GM04503 (cell line): ENCODE measurements around the gene C12orf76.
A peak's percentile ranks its signal among the peaks of the same experiment; 100 is the strongest.
"Not testable (repeated sequence)": the region's sequence is repeated elsewhere in the genome, so short reads cannot be mapped to it uniquely, and the experiment has no call there.

Experiments used
- DNase-seq: peaks from one replicate; pipeline ENCODE4 v3.0.0-alpha.2; 2012; ENCODE audit warnings: low read depth

Gene C12orf76

DNA sequence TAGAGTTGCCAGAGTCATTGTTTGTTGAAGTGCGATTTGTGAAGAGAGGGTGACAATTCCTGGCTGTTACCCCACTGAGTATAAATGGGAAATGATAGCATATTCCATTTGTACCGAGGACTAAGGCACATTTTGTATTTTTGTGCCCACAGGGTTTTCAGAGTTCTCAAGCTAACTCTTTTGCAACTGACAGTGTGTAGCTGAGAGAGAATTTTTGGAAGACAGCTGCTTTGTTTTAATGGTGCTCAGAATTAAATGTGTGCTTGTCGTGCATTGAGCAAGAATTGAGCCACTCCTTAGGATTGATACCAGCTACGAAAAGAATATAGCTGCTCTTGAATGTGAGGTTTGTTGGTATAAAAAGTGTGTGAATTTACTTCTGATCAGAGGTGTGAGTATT, 27.4 kb downstream of the C12orf76 start:
- no peak for DNase-seq

- DNase-seq, result no peak
Measured at GRCh38 chr12:110015132-110015531, 33.2 kb downstream of the C12orf76 start.

DNA sequence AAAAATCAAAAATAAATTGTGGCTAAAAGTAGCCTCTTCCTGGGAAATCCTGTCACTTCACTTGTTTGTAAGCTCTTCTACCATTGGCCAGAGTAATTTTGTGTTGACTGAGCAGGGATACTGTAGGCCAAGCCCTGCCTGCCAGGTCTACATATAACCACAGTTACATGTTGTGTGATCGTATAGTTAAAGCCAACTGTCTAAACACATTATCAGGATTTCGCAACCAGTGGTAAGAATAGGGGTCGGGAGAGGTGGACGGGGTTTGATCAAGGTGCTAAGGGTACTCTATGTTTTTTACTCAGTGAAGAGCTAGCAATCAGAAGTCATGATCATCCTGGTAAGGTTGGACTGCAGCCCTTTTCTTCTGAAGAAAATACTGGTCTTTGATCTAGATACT, 35.7 kb downstream of the C12orf76 start:
- DNase-seq, result no peak

- no peak for DNase-seq
Measured at GRCh38 chr12:110012137-110012536, 36.2 kb downstream of the C12orf76 start.

GRCh38 chr12:110010853-110011723, 37.2 kb downstream of the C12orf76 start:
- DNase-seq, result no peak

GRCh38 chr12:110008681-110009398, 39.5 kb downstream of the C12orf76 start:
- not testable (repeated sequence) for DNase-seq

DNA sequence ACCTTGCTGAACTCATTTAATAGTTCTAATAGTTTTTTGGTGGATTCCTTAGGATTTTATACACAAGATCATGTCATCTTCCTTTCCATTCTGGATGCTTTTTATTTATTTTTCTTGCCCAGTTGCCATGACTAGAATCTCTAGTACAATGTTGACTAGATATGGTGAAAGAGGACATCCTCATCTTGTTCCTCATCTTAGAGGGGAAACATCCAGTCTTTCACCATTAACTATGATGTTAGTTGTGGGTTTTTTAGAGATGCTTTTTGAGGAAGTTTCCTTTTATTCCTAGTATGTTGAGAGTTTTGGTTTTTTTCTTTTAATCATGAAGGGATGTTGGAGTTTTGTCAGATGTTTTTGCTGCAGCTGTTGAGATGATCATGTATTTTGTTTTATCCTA, 40.4 kb downstream of the C12orf76 start:
- DNase-seq, result no peak

GRCh38 chr12:110006115-110006514, 42.2 kb downstream of the C12orf76 start:
- DNase-seq, result no peak

GRCh38 chr12:110005319-110005973, 42.9 kb downstream of the C12orf76 start:
- no peak for DNase-seq

GRCh38 chr12:110004598-110004997, 43.7 kb downstream of the C12orf76 start:
- no peak for DNase-seq

DNA sequence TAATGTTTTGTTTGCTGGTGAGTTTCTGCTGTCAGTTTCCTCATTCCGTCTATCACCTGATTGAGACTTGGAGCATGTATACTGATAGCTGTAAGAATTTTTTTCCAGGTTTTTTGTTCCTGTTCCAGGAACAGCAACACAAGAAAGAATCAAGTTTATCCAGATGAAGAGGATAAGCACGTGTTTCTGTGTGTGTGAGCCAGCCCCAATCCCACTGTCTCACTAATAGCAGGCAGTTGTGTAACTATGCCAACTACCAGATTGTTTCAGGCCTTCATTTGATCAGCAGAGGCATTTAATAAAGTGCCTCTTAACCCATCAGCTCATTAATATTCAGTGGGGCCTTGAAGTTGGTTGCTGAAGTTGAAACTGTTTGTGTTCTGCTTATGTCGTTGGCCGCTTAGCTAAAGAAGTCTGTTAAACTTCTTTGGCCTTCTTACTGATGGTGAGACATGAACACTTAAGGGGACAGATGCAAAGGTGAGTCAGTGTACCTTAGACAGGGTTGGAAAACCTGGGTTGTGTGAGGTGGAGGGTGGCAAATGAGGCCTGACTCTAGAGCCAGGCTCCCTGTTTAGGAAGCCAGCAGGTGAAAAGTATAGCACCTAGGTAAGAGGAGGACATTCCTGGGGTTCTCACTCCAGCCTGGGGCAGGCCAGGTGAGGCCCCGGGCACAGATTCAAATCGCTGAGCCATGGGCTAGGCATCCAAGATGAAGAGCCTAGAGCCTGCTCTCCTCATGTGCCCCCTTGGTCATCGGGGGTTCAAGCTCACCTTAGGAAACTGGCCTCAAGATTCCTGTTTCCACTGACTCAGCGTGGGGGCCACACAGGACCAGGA, 45.4 kb downstream of the C12orf76 start:
- no peak for DNase-seq

- DNase-seq, result peak; percentile 88
Measured at GRCh38 chr12:110001596-110001995, 46.7 kb downstream of the C12orf76 start.

DNA sequence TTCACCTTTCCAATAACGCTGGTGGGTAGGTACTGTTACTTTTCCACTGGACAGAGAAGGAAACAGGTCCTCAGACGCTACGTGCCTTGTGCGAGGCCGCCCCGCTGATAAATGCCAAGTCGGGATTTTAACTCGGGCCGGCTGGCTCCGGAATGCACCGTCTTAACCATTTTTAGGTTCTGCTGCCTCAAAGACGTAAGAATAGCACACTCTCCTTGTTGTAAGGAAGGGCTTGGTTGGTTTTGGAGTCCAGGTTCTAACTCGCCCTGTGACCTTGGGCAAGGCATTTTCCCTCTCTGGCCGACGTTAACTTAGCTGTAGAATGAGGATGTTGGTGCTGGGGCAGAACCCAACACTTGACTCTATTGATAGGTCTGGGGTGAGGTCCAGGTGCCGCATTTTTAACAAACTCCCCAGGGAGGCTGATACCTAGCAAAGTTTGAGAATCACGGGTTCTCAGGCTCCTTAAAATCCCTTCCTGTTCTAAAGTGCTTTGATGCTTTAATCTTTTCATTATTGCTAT, 48.3 kb downstream of the C12orf76 start:
- DNase-seq, result no peak

GRCh38 chr12:109999649-109999971, 48.7 kb downstream of the C12orf76 start:
- no peak for DNase-seq

GRCh38 chr12:109998904-109999648, 49.2 kb downstream of the C12orf76 start, which contains the start of gene ANKRD13A:
Gene ANKRD13A (plus strand): TSS chr12:109999430. CDS start chr12:109999689, 259 bp downstream.
- DNase-seq, result peak; percentile 74

DNA sequence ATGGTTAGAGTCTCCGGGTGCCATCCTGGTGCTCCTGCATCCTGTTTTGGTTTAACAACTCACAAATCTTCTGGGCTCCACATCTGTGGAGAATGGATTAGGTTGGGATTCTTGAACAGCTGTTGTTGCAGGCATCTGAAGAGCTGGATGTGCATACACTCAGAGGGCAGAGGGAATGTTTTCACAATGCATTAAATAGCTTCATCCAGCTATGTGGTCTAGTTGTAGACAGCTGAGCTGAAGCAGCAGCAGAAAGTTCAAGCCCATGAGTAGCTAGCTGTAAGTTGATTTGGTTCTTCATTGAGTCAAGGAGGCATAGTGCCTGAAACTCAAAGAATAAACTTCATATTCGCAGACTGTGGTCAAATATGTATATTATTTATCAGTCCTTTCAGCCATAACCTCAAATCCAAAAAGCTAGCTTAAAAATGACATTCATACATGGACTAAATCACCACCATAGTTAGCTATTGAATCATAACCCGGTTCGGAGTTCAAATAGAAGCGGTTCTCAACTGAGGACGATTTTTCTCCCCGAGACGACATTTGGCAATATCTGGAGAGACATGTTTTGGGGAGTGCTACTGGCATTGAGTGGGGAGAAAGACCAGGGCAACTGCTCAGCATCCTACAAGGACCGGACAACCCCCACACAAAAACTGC, 50.0 kb downstream of the C12orf76 start:
- no peak for DNase-seq

- DNase-seq, result no peak
Measured at GRCh38 chr12:109997393-109997792, 50.9 kb downstream of the C12orf76 start.

DNA sequence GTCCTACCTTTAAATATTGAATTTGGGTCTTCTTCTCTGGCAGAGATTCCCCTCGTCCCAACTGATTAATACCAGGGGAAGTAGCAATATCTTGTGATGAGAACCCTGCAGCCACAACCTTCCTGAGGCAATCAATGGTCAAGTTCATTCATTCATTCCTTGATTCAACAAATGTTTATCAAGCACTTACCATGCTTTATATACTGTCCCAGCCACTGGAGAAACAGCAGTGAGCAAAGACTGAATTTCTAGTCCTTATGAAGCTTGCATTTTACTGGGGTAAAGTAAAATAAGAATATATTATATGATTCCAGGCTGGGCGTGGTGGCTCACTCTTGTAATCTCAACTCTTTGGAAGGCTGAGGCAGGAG, 51.9 kb downstream of the C12orf76 start:
- no peak for DNase-seq

- no peak for DNase-seq
Measured at GRCh38 chr12:109995686-109996482, 52.4 kb downstream of the C12orf76 start, which contains the start of gene GIT2. Gene GIT2 (minus strand): TSS chr12:109996368. CDS start chr12:109996224, 144 bp downstream.

GRCh38 chr12:109995361-109995685, 53.0 kb downstream of the C12orf76 start:
- DNase-seq, result no peak
